GM12865 (cell line): Measurements from ENCODE around the gene LEMD2.

Experiments used
- DNase-seq: peaks from one replicate; pipeline ENCODE4 v3.0.0; 2010; ENCODE audit warnings: low read depth
- H3K4me3 ChIP-seq: 2 replicates; pipeline ENCODE4 v1.5.1; 2011; ENCODE audit warnings: mild to moderate bottlenecking, low read depth, low read length, control low read depth
- CTCF ChIP-seq: IDR thresholded peaks from 2 replicates; pipeline ENCODE4 v1.5.1; 2011; ENCODE audit warnings: low read length, control low read depth, low read depth, inconsistent platforms; ENCODE audit not compliant: insufficient read depth; ENCODE audit errors: missing control alignments

Gene LEMD2

DNA sequence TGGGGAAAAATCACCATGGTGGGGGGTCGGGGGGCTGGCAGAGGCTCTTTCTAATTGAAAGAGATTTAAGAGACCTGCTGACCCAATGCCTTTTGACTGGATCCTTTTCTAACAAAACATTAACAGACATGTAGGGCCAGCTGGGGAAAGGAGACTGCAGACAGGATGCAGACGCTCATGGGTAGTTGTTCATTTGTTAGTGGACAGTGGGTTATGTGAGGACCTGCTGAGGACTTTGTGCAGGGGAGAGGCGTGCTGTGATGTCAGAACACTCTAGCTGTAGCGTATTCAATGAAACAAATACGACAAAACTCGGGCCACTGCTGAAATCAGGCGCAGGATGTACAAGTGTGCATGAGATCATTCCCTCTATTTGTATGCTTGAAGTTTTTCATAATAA lies 43.4 kb downstream of the LEMD2 start:
- no peak overlapping the region for H3K4me3 ChIP-seq
- no peak for DNase-seq
- no peak for TF ChIP-seq CTCF

DNA sequence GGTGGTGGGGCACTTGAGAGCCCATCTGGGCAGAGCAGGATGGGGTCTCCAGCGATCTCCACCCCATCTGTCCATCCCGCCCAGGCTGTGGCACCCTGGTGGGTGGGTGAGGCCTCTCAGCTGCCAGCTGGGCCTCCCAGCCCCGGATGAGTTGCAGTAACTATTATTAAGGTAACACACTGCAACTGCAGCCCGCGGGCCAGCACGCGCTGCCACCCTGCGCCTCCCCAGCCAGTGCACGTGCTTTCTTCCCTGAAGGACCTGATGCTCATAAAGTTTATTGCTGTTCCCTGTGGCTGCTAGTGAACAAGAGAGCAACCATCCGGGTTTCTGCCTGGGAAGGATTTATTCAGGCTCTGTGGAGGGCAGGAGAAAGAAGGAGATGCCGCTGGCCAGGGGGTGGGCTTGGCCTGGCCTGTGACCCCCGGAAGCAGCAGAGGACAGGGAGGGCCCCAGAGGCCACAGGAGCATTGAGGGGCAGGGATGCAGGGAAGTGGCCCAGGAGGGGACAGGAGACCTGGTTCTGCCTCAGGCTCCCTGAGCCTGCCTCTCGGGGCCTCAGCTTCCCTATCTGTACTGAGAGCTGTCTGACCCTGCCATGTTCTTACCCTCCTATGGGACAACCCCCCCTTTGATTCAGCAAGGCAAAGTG lies 43.9 kb downstream of the LEMD2 start:
- TF ChIP-seq CTCF, result no peak
- no peak for DNase-seq
- H3K4me3 ChIP-seq, result no peak overlapping the region

DNA sequence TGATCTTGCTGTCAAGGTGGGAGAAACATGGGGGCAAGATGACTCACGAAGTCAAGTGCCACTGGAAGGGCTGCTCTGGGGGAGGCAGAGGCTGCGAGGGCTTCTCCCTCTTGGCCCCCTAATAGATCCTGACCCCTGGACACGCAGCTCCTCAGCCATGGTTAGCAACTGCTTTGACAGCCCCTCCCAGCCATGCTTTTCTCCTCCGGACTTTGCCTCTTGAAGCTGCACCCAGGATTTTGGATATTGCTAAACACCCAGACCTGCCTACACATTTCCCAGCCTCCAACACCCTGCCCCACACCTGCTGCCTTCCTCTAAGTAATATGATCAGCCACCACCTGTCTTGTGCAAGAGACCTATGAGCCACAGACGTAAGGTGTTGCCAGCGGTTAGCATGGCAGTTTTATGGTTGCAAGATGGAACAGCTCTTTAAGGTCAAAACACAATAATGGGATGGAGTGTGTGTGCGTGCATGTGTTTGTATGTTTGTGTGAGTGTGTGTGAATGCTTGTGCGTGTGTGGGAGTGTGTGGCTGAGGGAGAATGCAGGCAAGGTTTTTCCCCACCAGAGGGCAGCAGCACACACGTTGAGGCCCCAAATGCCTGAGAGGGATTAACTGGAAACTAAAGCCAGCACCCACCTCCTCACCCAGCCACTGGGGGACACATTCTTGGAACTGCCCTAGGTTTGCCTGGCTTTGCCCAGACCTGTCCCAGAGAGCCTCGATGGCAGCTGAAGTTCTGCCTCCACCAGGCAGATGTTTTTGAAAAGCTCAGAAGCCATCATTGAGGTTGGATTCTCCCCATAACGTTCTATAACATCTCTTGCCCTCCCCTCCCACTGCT lies 44.7 kb downstream of the LEMD2 start:
- TF ChIP-seq CTCF, result peak; percentile 96
- no peak overlapping the region for H3K4me3 ChIP-seq
- DNase-seq, result peak; percentile 73

GRCh38 chr6:33742837-33743236 lies 46.1 kb downstream of the LEMD2 start:
- H3K4me3 ChIP-seq, result no peak overlapping the region
- TF ChIP-seq CTCF, result no peak
- DNase-seq, result no peak

DNA sequence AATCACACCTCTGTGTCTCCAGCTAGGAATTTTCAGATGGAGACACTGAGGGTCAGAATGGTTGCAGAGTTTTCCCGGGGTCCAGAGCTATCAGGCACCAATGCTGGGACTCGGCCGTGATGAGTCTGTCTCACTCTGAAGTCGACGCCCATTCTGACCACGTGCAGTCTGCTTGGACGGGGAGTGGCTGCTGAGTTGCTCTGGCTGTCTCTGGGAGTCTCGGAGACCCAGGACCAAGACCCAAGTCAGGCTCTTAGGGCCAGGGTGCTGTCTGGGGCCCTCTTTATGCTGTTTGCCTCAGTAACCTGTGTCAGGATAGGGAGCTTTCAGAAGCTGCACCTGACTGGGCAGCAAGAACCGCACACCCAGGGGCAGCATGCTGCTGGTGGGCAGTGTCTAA lies 46.8 kb downstream of the LEMD2 start:
- H3K4me3 ChIP-seq, result no peak overlapping the region
- no peak for TF ChIP-seq CTCF
- DNase-seq, result no peak

DNA sequence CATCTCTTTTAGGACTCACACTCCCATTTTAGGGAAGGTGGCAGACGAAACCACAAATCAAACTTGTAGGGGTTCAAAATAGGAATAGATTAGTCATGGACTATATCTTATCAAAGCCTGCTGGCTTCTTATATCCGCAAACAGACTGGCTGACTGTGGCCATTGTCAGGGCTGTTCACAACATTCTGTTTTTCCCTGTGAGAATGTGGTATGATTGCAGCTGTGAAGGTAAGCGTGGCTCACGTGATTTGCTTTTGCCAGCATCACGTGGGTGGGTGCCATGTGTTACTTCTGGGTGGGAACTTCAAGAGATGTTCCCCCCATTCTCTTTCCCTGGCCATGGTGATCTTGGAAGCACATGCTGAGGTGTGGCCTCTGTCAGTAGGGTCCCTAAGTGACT lies 48.1 kb downstream of the LEMD2 start:
- TF ChIP-seq CTCF, result no peak
- no peak for DNase-seq
- no peak overlapping the region for H3K4me3 ChIP-seq
